Fibroblast of pulmonary artery (primary cell): ENCODE results near the gene NOP14.
"Not testable (repeated sequence)": the region's sequence is repeated elsewhere in the genome, so short reads cannot be mapped to it uniquely, and the experiment has no call there.

Experiments used
- DNase-seq: peaks from one replicate; pipeline ENCODE4 v3.0.0-alpha.2; 2010; ENCODE audit warnings: low read depth
- H3K4me3 ChIP-seq: replicated peaks from 2 replicates; pipeline ENCODE4 v1.5.1; 2011; ENCODE audit warnings: low read depth, mild to moderate bottlenecking, control low read depth, low read length, moderate library complexity
- CTCF ChIP-seq: IDR thresholded peaks from 2 replicates; pipeline ENCODE4 v1.5.1; 2011; ENCODE audit warnings: mild to moderate bottlenecking, control low read depth, low read length, inconsistent platforms; ENCODE audit errors: missing control alignments

NOP14 gene

GRCh38 chr4:2962614-2963174 lies 512 bp downstream of the NOP14 start:
- DNase-seq, result peak; percentile 60
- peak overlapping the region; percentile 88 for H3K4me3 ChIP-seq
- TF ChIP-seq CTCF, result no peak

GRCh38 chr4:2961811-2962441 lies 1.3 kb downstream of the NOP14 start:
- no peak for TF ChIP-seq CTCF
- no peak for DNase-seq
- peak overlapping the region; percentile 88 for H3K4me3 ChIP-seq

- no peak for DNase-seq
- H3K4me3 ChIP-seq, result peak overlapping the region; percentile 88
- no peak for TF ChIP-seq CTCF
Observed at GRCh38 chr4:2961421-2961810, 1.8 kb downstream of the NOP14 start.

GRCh38 chr4:2960450-2960849 lies 2.8 kb downstream of the NOP14 start:
- not testable (repeated sequence) for H3K4me3 ChIP-seq, DNase-seq

- no peak for TF ChIP-seq CTCF
- peak; percentile 20 for DNase-seq
- H3K4me3 ChIP-seq, result no peak overlapping the region
Observed at GRCh38 chr4:2958446-2958845, 4.8 kb downstream of the NOP14 start.

GRCh38 chr4:2955186-2956044 lies 7.8 kb downstream of the NOP14 start:
- DNase-seq, result not testable (repeated sequence)

GRCh38 chr4:2954358-2955185 lies 8.6 kb downstream of the NOP14 start:
- TF ChIP-seq CTCF, result no peak

More at GRCh38 chr4:2955186-2956044, 7.8 kb downstream of the NOP14 start:
- not testable (repeated sequence) for H3K4me3 ChIP-seq

More at GRCh38 chr4:2954358-2955185, 8.6 kb downstream of the NOP14 start:
- DNase-seq, result no peak
- no peak overlapping the region for H3K4me3 ChIP-seq
